Measurements from ENCODE around the gene NXPH4. TPM values are rescaled to one million over a fixed set of nuclear protein-coding genes. Genes with fewer than 3 reads are reported as not detected.

Gene NXPH4
- total RNA-seq, 2 donors from 2014 or later = 0.73 TPM; not detected in 1

DNA sequence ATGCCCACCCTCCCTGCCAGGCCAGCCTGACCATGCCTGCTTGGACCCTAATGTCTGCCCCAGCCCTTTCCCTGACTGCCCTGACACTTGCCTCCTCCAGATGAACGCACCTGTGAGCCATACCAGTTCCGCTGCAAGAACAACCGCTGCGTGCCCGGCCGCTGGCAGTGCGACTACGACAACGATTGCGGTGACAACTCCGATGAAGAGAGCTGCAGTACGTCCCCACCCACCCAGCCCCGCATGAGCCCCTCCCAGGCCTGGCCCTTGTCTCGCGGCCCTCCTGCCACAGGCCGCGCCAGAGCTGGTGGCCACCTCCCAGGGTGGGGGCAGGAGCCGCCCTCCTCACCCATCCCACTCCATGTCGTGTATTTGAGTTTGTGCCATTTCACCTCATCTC lies 14.3 kb upstream of the NXPH4 start:
- H3K27ac Mint-ChIP-seq = no peak overlapping the region
- H3K27me3 Mint-ChIP-seq = peaks cover 0 to 7% of the 10 kb centered on the region in 2 donors
- H3K9me3 Mint-ChIP-seq = no peaks in the 10 kb centered on the region
- H3K4me3 Mint-ChIP-seq = no peak overlapping the region
- H3K36me3 Mint-ChIP-seq = no peaks in the 10 kb centered on the region
- ATAC-seq (no peak), DNase-seq (ENCODE audit: low spot score) (no peak)
- H3K4me1 Mint-ChIP-seq (ENCODE audit: low read depth in 2 of 2) = no peaks in the 10 kb centered on the region

DNA sequence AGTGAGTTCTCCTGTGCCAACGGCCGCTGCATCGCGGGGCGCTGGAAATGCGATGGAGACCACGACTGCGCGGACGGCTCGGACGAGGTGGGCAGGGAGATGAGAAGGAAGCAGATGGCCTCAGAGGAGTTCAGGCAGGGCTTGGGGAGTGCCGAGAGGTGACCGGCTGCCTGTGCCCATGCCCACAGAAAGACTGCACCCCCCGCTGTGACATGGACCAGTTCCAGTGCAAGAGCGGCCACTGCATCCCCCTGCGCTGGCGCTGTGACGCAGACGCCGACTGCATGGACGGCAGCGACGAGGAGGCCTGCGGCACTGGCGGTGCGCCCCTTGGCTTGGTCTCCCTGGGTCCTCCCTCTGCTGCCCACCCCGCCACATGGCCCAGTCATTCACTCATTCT lies 13.4 kb upstream of the NXPH4 start:
- Mint-ChIP-seq H3K4me1 (ENCODE audit: low read depth in 2 of 2) (no peaks in the 10 kb centered on the region), H3K27ac (no peak overlapping the region), H3K4me3 (no peak overlapping the region), H3K36me3 (no peaks in the 10 kb centered on the region), H3K9me3 (no peaks in the 10 kb centered on the region), H3K27me3 (peaks cover 0 to 6% of the 10 kb centered on the region in 2 donors)
- DNase-seq (ENCODE audit: low spot score) (no peak), ATAC-seq (no peak)

DNA sequence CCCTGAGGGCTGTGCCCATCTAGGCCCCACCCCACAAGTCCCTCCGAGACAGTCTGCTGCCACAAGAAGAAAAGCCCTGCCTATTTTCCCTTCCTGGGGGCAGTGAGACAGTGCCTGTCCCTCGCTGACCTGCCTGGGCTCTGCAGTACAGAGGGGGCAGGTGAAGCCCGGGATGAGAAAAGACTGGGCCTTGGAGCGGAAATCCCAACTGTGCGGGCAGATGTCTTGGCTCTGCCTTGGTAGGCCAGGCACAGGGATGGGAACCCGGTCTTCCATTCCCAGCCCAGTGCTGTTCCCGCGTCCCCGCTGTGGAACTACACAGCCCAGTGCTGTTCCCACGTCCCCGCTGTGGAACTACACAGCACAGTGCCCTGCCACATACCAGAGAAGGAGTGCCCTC lies 12.8 kb upstream of the NXPH4 start:
- ATAC-seq (no peak), DNase-seq (ENCODE audit: low spot score) (no peak)
- no peaks in the 10 kb centered on the region for H3K4me1 Mint-ChIP-seq (ENCODE audit: low read depth in 2 of 2)
- H3K9me3 Mint-ChIP-seq = no peaks in the 10 kb centered on the region
- no peaks in the 10 kb centered on the region for H3K36me3 Mint-ChIP-seq
- H3K4me3 Mint-ChIP-seq = no peak overlapping the region
- H3K27me3 Mint-ChIP-seq = peaks cover 0 to 3% of the 10 kb centered on the region in 2 donors
- H3K27ac Mint-ChIP-seq = no peak overlapping the region

DNA sequence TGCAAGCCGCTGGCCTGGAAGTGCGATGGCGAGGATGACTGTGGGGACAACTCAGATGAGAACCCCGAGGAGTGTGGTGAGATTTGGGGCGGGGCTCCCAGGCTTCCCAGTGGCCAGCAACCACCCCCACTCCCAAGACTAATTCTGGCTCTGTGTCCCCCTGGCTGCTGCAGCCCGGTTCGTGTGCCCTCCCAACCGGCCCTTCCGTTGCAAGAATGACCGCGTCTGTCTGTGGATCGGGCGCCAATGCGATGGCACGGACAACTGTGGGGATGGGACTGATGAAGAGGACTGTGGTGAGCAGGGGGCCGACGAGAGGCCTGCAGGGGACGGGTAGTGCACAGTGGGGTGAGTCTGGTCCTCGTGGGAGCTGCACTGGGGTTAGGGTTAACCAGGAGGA lies 12.1 kb upstream of the NXPH4 start:
- no peak overlapping the region for H3K4me3 Mint-ChIP-seq
- peaks cover 0 to 3% of the 10 kb centered on the region in 2 donors for H3K27me3 Mint-ChIP-seq
- DNase-seq (ENCODE audit: low spot score) (no peak), ATAC-seq (no peak)
- no peaks in the 10 kb centered on the region for H3K4me1 Mint-ChIP-seq (ENCODE audit: low read depth in 2 of 2)
- no peaks in the 10 kb centered on the region for H3K9me3 Mint-ChIP-seq
- no peaks in the 10 kb centered on the region for H3K36me3 Mint-ChIP-seq
- H3K27ac Mint-ChIP-seq = no peak overlapping the region

DNA sequence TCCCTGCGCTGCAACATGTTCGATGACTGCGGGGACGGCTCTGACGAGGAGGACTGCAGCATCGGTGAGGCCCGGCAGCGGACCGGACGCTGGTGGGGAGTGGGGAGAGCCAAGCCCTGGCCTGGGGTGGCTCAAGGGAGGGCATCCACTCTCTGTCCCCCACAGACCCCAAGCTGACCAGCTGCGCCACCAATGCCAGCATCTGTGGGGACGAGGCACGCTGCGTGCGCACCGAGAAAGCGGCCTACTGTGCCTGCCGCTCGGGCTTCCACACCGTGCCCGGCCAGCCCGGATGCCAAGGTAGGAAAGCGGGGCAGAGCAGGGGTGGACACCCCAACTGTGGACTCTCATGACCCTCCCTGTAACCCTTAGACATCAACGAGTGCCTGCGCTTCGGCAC lies 11.4 kb upstream of the NXPH4 start:
- H3K27ac Mint-ChIP-seq = no peak overlapping the region
- H3K36me3 Mint-ChIP-seq = no peaks in the 10 kb centered on the region
- no peak for ATAC-seq
- no peak overlapping the region for H3K4me3 Mint-ChIP-seq
- DNase-seq (ENCODE audit: low spot score) = no peak
- no peaks in the 10 kb centered on the region for H3K9me3 Mint-ChIP-seq
- H3K4me1 Mint-ChIP-seq (ENCODE audit: low read depth in 2 of 2) = no peaks in the 10 kb centered on the region
- H3K27me3 Mint-ChIP-seq = peaks cover 0 to 3% of the 10 kb centered on the region in 2 donors

DNA sequence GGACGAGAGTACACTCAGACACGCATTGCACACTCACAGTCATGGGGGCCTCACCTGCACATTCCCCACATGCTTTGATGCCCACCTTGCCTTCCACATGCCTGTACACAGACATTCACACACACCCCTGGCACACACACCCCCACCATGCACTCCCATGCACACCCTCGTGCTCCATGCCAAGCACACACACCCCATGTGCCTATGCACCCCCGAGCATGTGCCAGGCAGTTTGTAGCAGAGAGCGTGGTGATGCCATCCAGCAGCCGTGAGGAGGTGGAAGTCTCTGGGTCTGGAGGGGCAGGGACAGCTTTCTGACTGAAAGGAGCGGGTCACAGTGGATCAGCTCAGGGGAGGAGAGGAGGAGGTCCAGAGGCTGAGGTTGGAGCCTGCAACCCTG lies 10.7 kb upstream of the NXPH4 start:
- H3K36me3 Mint-ChIP-seq = no peaks in the 10 kb centered on the region
- DNase-seq (ENCODE audit: low spot score) (no peak), ATAC-seq (no peak)
- no peak overlapping the region for H3K27ac Mint-ChIP-seq
- H3K4me1 Mint-ChIP-seq (ENCODE audit: low read depth in 2 of 2) = no peaks in the 10 kb centered on the region
- peaks cover 0 to 6% of the 10 kb centered on the region in 2 donors for H3K27me3 Mint-ChIP-seq
- no peaks in the 10 kb centered on the region for H3K9me3 Mint-ChIP-seq
- no peak overlapping the region for H3K4me3 Mint-ChIP-seq

DNA sequence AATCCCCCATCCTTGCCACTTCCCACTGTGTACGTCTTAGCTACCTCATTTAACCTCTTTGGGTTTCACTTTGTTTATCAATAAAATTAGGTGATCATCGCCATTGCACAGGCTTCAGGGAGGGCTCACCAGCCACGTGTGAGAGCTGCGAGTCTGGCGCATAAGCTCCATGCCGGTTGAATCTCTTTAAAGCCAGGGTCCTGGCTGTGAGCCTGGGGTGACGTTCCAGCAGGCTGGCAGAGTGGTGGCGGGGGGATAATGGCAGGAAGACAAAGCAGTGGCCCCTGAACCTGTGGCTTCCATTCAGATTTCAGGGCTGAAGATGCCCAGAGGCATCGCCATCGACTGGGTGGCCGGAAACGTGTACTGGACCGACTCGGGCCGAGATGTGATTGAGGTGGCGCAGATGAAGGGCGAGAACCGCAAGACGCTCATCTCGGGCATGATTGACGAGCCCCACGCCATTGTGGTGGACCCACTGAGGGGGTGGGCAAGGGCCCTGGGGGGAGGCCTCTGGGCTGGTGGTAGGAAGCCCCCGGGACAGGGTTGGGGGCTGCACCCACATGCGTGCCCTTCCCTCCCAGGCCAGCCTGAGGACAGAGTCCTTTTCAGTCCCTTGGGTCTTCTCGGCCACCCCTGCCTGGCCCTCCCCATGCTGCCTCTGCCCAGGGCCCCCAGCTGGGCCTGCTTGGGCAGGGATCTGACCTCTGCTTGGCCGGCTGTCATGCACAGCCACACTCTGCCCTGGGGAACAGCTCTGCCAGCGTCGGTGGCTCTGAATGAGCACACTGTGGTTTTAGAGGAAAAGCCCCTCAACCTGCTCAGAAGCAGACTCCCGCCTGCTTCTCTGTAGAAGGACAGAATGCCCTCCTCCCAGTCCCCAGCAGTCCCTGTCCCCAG lies 8.6 kb upstream of the NXPH4 start:
- H3K9me3 Mint-ChIP-seq = no peaks in the 10 kb centered on the region
- DNase-seq (ENCODE audit: low spot score) (no peak), ATAC-seq (no peak)
- no peaks in the 10 kb centered on the region for H3K4me1 Mint-ChIP-seq (ENCODE audit: low read depth in 2 of 2)
- no peak overlapping the region for H3K27ac Mint-ChIP-seq
- H3K27me3 Mint-ChIP-seq = peaks cover 0 to 3% of the 10 kb centered on the region in 2 donors
- H3K4me3 Mint-ChIP-seq = no peak overlapping the region
- H3K36me3 Mint-ChIP-seq = no peaks in the 10 kb centered on the region

DNA sequence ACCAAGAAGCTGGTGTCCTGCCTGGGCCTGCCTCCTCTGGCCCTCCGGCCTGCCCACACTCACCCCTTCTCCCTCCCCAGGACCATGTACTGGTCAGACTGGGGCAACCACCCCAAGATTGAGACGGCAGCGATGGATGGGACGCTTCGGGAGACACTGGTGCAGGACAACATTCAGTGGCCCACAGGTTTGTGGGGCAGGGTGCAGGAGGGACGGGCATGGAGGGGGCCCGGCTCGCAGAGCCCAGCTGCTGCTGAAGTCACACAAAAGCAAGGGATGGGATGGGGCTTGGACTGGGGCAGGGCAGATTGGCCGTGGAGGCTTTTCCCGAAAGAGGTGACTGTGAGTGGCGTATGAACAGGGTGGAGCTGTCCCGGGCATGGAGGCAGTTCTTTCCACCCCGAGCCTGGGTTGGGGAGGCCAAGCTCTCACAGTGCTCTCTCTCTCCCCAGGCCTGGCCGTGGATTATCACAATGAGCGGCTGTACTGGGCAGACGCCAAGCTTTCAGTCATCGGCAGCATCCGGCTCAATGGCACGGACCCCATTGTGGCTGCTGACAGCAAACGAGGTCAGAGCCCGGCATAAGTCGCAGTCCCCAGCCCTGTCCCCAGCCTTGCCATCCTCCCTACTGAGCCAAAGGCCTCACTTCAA lies 7.8 kb upstream of the NXPH4 start:
- Mint-ChIP-seq H3K27me3 (peaks cover 5 to 9% of the 10 kb centered on the region in 2 donors), H3K36me3 (no peaks in the 10 kb centered on the region), H3K9me3 (no peaks in the 10 kb centered on the region), H3K27ac (no peak overlapping the region), H3K4me3 (no peak overlapping the region), H3K4me1 (ENCODE audit: low read depth in 2 of 2) (peaks cover 6% of the 10 kb centered on the region in 2 donors)
- ATAC-seq = no peak
- DNase-seq (ENCODE audit: low spot score) = no peak

DNA sequence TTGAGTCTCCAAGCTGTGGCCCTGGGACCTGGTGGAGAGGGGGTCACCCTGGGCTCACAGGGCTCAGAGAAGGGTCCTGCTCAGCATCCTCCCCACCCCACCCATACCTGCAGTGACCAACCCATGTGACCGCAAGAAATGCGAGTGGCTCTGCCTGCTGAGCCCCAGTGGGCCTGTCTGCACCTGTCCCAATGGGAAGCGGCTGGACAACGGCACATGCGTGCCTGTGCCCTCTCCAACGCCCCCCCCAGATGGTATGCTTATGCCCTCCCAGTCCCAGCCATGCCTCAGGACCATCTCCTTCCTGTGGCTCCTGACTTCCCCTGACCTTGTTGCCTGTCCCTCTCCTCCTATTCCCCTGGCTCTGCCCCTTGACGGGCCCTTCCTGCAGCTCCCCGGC lies 6.7 kb upstream of the NXPH4 start:
- no peak overlapping the region for H3K4me3 Mint-ChIP-seq
- no peak for DNase-seq (ENCODE audit: low spot score)
- peaks cover 16 to 17% of the 10 kb centered on the region in 2 donors for H3K4me1 Mint-ChIP-seq (ENCODE audit: low read depth in 2 of 2)
- no peaks in the 10 kb centered on the region for H3K9me3 Mint-ChIP-seq
- no peak for ATAC-seq
- no peaks in the 10 kb centered on the region for H3K36me3 Mint-ChIP-seq
- H3K27ac Mint-ChIP-seq = no peak overlapping the region
- peaks cover 17 to 20% of the 10 kb centered on the region in 2 donors for H3K27me3 Mint-ChIP-seq

DNA sequence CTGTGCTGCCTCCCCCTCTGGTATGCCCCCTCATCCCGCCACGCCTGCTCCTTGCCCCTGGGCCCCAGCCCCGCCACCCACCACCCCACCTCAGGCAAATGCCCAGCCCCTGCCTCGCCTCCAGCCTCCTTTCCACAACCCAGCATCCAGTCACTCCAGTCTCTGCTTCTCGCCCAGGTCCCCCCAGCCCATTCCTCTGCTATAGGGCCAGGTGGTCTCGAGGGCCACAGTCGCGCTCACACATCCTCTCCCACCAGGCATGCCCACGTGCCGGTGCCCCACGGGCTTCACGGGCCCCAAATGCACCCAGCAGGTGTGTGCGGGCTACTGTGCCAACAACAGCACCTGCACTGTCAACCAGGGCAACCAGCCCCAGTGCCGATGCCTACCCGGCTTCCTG lies 6.1 kb upstream of the NXPH4 start:
- ATAC-seq = no peak
- Mint-ChIP-seq H3K4me3 (no peak overlapping the region), H3K36me3 (no peaks in the 10 kb centered on the region), H3K27ac (no peak overlapping the region), H3K27me3 (peaks cover 22 to 24% of the 10 kb centered on the region in 2 donors), H3K4me1 (ENCODE audit: low read depth in 2 of 2) (peaks cover 20 to 22% of the 10 kb centered on the region in 2 donors), H3K9me3 (no peaks in the 10 kb centered on the region)
- no peak for DNase-seq (ENCODE audit: low spot score)

DNA sequence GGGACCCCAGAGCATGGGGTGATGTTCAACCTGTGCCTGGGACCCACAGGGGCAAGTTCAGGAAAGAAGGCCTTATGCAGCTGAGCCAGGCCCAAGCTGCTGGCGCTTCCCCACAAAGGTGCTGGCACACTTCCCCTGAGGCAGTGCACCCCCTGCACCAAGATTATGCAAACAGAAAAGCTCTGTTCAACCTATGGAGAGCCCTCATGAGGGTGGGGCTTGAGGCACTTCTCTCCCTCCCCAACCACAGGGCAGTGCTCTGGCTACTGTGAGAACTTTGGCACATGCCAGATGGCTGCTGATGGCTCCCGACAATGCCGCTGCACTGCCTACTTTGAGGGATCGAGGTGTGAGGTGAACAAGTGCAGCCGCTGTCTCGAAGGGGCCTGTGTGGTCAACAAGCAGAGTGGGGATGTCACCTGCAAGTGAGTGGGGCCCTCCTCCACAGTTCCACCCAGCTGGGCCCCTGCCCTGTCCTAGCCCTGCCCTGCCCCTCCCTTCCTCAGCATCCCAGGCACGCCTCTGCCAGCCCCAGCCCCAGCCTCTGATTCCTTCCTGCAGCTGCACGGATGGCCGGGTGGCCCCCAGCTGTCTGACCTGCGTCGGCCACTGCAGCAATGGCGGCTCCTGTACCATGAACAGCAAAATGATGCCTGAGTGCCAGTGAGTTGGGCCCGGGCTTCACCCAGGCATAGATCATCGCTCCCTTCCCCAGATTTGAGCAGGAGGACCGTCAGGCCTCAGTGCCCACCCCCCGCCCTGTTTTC lies 5.5 kb upstream of the NXPH4 start:
- Mint-ChIP-seq H3K27me3 (peaks cover 28 to 30% of the 10 kb centered on the region in 2 donors), H3K27ac (no peak overlapping the region), H3K4me1 (ENCODE audit: low read depth in 2 of 2) (peaks cover 26 to 28% of the 10 kb centered on the region in 2 donors), H3K36me3 (no peaks in the 10 kb centered on the region), H3K4me3 (no peak overlapping the region), H3K9me3 (no peaks in the 10 kb centered on the region)
- ATAC-seq (no peak), DNase-seq (ENCODE audit: low spot score) (no peak)

DNA sequence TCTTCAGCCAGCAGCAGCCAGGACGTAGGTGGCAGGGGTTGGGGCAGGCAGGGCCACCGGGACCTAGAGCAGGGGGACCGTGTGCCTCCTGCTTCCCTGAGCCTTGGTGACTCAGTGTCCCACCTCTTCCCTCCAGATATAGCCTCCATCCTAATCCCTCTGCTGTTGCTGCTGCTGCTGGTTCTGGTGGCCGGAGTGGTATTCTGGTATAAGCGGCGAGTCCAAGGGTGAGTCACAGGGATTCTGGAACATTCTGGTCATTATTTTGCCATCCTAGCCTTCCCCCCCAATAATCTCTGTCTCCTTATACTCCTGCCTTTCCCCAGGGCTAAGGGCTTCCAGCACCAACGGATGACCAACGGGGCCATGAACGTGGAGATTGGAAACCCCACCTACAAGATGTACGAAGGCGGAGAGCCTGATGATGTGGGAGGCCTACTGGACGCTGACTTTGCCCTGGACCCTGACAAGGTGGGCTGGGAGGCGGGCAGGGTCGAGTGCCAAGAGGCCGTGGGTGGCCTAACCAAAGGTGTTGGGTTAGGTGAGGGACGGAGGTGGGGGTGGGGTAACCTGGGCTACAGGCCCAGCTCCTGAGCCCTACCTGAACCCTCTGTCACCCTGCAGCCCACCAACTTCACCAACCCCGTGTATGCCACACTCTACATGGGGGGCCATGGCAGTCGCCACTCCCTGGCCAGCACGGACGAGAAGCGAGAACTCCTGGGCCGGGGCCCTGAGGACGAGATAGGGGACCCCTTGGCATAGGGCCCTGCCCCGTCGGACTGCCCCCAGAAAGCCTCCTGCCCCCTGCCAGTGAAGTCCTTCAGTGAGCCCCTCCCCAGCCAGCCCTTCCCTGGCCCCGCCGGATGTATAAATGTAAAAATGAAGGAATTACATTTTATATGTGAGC lies 4.5 kb upstream of the NXPH4 start:
- Mint-ChIP-seq H3K36me3 (no peaks in the 10 kb centered on the region), H3K27ac (no peak overlapping the region), H3K27me3 (peaks cover 29 to 30% of the 10 kb centered on the region in 2 donors), H3K4me3 (no peak overlapping the region), H3K4me1 (ENCODE audit: low read depth in 2 of 2) (peaks cover 26 to 28% of the 10 kb centered on the region in 2 donors), H3K9me3 (no peaks in the 10 kb centered on the region)
- DNase-seq (ENCODE audit: low spot score) (no peak), ATAC-seq (no peak)

DNA sequence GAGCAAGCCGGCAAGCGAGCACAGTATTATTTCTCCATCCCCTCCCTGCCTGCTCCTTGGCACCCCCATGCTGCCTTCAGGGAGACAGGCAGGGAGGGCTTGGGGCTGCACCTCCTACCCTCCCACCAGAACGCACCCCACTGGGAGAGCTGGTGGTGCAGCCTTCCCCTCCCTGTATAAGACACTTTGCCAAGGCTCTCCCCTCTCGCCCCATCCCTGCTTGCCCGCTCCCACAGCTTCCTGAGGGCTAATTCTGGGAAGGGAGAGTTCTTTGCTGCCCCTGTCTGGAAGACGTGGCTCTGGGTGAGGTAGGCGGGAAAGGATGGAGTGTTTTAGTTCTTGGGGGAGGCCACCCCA lies 3.9 kb upstream of the NXPH4 start:
- Mint-ChIP-seq H3K9me3 (no peaks in the 10 kb centered on the region), H3K27ac (no peak overlapping the region), H3K4me1 (ENCODE audit: low read depth in 2 of 2) (peaks cover 32 to 33% of the 10 kb centered on the region in 2 donors), H3K27me3 (peaks cover 34 to 35% of the 10 kb centered on the region in 2 donors), H3K4me3 (no peak overlapping the region), H3K36me3 (no peaks in the 10 kb centered on the region)
- no peak for DNase-seq (ENCODE audit: low spot score)
- no peak for ATAC-seq

Measured in natural killer cell treated with Interleukin-12 subunit alpha and Interleukin-12 subunit beta and Interleukin-15 and Interleukin-18, amount 100 ng/mL, for 72 hours (primary cell).